NCI-H460 (cell line): ENCODE measurements around the gene PLEKHA3. TPM values are rescaled to one million over a fixed set of nuclear protein-coding genes. Genes with fewer than 3 reads are reported as not detected.
A peak's percentile ranks its signal among the peaks of the same experiment; 100 is the strongest.

Experiments
- DNase-seq: peaks from one replicate; pipeline ENCODE4 v3.0.0-alpha.2; 2016; ENCODE audit warnings: low read depth; ENCODE audit errors: extremely low read depth
- total RNA-seq: library from RNA; depleted of rRNA; stranded (reverse); fragments of >200 nt; shearing (Covaris generic); gene quantifications from 2 replicates; pipeline ENCODE4 v1.2.3, GENCODE V29; 2014

PLEKHA3 gene
- total RNA-seq, 1 experiment from 2014 or later: 22.6 TPM

DNA sequence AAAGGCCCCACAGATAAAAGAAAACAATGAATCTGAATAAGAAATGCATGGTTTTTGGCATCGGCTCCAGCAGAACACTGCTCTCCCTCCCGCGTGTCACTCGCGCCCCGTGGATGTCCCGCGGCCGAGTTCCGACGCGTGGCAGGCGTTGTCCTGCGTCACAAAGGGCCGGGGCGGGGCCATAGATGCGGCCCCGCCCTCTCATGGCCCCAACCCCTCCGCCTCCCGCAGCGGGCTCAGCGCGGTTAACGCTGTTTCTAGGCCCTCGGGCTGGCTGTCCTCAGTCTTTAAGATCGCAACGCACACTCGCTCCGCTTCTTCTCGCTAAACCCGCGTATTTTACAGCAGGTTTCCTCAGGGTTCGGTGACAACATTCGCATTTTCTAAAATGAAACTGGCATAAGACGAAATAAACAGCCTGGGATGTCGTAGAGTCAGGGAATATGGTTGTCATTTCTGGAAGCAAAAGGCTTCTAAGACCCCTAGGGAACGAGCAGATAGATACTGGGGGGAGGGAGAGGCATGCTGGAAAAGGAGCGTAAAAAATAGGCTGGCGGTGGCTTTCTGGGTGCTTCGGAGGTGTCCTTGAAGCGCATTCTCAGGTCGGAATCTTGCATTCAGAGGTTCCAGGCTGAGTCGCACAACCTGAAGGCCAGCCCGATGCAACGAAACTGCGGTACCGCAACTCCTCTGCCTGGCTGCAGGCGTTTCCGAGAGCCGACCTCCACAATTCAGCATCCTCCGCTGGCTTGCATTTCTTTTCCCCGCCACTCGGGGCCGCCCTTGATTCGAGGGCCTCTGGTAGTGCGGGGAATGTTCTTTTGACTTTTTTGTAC, 1.6 kb upstream of the PLEKHA3 start, which contains the start of gene FKBP7:
TSS of gene FKBP7 (minus strand) at position 162 of the 836 bp plus-strand sequence. CDS start at position 61, 101 bp downstream.
- DNase-seq: peak; percentile 77

DNA sequence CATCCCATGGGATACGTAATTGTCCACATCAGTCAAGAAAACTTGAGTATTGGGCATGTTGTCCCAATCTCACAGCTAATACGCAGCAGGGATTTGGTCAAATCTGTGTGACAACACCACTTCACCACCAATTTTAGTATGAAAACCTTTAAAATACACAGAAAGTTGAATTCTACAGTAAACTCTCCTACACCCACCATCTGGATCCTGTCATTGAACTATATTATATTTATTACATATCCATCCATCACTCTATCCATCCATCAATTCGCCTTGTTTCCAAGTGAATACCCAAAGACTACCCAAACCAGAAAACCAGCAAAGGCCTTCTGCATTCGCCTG, 1.0 kb upstream of the PLEKHA3 start:
- no peak for DNase-seq

DNA sequence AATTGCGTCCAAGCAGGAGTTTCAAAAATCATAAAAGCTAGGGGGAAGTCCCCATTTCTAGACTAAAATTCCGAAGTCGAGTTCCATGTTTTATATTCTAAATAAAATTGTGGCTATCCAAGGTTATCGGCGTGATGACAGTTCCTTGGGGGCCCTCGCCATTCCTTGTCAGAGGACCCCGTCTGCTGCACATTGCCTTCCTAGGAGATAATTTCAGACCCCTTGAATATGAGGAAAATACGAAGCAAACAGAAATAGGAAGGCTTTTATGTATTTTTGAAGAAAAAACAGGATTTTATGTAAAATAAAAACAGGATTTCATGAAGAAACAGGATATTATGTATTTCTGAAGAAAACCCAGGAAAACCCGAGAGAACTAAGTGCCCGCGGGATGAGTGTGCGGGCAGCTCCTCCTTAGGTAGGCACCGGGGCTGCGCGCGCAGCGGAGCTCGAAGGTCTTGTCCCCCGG, 465 bp upstream of the PLEKHA3 start:
- no peak for DNase-seq

DNA sequence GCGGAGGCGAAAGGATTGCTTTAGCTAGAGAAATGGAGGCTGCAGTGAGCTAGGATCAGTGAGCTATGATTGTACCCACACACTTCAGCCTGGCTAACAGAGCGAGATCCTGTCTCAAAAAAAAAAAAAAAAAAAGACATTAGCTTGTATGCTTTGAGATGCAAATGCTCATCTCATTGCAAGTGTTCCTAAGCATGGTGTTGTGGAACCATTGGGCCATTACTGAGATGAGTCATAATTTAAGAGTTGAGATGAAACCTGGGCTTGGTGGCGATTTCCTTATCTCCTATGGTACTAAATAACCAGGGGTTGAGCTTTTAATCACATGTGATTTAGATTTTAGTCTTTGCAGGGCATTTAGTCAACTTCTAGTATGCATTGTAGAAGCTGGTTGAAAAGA, 2.2 kb downstream of the PLEKHA3 start:
- no peak for DNase-seq

DNA sequence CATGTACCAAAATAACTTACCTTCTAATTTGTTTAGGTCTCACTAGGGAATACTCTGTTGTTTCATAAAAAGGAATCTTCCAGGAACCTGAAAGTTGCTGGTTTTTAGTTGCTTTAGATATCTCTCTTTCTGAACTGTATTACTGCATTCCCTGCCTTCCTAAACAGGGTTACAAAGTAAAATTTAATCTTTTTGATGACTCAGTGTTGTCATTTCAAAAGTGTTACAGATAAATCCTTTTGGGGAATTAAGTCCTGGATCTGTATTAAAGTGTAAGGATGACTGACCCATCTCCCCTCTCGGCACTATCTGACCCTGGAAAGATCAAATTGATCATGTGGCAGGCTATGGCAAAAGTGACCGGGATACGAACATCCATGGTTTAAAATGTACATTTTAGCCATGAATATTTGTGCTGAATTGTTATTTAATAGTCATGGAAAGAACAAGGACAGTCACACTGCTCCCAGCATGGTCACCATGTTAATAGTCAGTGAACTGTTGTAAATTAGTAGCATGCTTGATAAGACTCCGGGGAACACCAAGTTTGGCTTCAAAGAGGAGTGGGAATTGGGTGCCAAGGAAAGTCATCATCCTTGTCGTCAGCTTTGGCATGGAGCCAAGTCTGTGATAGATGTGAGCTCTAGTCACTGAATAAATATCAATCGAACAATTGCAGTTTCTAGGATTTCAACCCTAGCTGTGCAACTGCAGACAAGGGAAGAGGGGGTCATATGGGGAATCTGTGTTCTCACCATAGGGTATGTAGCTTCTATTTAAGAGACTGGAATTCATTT, 4.2 kb downstream of the PLEKHA3 start:
- peak; percentile 32 for DNase-seq

DNA sequence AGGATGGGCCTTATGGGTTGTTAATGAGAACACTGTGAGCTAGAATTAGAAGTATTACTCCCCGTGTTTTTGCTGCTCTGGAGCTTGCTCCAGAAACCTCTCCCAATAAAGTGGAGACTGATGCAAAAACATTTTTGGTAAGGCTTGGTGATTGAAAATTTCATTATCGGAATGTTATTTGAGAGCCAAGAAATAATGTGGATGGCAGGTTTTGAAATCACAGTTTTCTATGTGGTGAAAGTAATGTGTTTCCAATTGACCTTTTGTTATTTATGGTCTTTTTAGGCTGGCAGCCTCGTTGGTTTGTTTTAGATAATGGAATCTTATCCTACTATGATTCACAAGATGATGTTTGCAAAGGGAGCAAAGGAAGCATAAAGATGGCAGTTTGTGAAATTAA, 5.1 kb downstream of the PLEKHA3 start:
- DNase-seq: no peak

DNA sequence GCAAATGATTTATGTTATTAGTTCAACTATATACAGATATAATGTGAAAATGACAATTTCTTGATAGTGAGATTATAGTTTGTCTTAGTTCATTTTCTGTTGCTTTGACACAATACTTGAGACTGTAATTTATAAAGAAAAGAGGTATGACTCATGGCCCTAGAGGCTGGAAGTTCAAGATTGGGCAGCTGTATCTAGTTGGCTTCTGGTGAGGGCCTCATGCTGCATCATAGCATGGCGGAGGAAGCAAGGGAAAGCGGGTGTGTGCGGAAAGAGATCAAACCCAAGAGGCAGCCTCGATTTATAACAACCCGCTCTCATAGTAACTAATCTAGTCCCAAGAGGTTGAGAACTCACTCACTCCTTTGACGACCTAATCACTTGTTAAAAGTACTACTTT, 11.4 kb downstream of the PLEKHA3 start:
- DNase-seq: no peak

DNA sequence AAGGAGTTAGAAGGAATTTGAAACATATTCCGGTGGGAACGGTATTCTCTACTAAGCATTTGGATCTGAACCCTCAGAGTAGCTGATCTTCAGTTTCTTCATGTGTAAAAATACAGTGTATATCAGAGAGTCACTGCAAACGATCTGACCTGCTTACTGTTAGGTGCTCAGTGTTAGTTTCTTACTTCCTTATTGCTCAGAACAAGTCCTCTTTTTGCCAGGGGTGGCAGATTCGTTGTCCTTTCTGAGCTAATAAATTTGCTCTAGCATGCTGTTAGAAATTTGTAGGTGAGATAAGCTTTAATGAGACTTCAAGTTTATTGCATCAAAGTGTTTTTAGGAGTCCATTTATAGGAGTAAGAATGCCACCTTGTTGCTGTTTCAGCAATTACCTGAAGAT, 15.8 kb downstream of the PLEKHA3 start:
- no peak for DNase-seq

DNA sequence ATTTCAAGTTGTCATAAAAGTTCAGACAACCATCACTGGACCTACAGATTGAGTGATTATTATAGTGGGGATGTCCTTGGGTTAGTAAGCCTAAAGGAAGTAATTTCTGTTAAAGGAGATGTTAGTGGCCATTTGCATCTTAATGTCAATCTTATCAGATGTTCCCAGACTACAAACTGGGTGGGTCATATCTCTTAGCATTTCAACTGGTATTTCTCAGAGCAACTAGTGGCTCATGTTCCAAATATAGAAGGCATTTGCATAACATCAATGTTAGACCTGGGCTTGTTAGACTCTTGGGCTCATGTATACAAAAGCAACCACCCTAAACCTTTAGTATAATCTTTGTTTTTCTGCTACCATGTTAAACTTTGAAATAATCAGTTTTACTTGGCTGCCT, 17.9 kb downstream of the PLEKHA3 start:
- DNase-seq: no peak

DNA sequence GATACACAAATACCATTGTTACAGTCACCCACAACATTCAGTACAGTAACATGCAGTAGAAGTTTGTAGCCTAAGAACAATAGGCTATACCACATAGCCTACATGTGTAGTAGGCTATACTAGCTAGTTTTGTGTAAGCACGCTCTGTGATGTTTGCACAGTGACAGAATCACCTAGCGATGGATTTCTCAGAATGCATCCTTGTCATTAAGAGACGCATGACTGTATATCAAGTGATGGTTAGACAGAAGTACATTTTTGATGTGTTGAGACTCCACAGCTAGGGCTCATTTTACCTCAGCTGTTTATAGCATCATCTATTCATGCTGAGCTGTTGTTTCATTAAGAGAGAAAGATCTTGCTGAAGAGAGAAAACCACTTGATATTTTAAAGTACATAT, 19.4 kb downstream of the PLEKHA3 start:
- DNase-seq: no peak

DNA sequence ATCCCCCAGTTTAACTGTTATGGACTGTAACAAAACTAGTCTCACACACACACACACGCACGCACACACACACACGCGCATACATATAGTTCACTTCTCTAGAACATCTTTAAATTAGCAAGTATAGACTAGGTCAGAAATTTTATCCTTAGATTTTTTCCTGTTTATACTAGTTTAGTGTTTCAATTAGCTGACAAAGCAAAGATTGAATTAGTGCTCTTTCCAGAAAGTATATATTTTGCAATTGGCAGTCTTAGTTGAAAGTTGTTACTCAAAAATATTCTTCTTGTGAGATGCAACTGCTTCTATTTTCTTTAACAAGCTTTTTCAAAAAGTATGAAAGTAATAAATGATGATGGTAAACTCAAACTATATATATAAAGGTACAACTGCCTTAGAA, 22.5 kb downstream of the PLEKHA3 start:
- no peak for DNase-seq

DNA sequence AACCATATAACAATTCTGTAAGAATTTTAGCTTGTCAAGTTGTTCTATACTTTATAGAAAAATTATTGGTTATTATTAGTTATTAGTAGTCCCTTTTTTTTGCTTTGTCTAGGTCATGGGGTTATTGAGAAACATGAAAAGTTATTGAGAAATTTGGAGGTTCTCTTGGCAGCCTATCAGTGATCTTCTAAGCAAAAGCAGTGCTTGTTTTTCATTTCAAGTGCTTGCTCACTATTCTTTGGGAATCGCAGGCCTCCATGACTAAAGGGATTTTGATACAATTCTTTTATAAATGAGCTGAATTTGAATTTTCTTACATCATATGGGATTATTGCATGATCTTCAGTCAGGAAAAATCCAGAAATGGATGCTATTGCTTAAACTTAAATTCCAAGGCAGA, 25.8 kb downstream of the PLEKHA3 start:
- DNase-seq: no peak

DNA sequence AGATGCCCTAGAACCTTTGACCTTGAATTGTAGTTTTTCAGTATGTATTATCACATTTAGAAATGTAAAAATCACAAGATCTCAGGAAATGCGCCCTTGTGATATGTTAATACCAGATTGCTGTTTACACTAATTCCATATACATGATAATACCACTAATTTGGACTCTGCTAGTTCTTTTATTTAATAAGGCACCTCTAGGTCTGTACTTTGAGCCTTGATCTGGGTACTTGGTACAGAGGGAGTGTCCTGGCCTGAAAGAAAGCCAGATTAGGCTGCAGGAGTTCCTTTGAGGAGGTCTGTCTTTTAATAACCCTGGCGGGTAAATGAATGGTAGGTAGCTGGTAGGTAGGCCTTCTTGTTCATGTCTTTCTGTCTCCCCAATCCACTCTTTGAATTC, 26.3 kb downstream of the PLEKHA3 start:
- no peak for DNase-seq

DNA sequence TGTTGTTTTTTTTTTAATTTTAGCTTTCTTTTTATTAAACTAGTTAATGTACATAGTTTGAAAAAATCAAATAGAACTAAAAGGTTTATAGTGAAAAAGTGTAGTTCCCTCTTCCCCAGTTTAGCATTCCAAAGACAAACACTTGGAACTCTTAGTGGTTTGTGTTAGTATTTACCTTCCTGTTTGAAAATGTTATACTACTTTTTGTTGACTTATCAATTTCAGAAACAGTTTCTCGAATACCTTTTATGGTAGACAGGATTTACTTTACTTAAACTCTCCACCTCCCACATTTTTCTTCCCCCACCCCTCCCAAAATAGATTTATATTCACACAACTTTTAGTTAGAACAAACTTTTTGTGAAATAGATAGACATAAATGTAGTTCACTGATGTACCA, 26.7 kb downstream of the PLEKHA3 start:
- DNase-seq: no peak

DNA sequence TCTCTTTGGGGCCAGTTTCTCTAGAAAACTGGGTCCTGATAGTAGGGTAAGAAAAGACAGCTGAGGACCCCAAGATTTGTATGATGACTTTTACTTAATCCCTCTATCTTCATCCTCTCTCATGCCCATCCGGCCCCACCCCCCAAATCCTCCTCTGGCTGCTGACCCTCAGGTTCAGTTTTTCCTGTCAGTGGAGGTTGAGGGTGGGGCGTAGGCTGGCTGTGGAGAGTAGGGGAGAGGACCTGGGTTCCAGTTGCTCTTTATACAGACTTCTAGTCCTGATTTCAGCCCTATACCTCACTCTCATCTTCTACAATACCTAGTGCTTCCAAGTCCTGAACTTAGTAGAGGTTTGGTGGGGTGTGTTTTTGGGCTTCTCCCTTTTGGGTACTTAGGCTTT, 28.4 kb downstream of the PLEKHA3 start:
- no peak for DNase-seq

DNA sequence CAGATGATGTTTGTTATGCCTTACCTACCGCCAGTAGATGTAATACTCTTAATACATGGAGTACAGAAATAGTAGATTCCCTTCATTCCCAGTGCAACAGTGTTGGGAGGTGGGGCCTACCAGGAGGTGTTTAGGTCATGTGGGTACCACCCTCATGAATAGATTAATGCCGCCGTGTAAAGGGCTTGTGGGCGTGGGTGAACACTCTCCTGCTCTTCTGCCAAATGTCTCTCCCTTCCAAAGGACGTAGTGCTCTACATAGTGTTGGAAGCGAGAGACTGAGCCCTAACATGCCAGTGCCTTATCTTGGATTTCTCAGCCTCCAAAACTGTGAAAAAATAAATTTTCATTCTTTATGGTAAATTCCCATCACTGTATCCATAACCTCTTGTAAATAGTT, 30.1 kb downstream of the PLEKHA3 start:
- DNase-seq: no peak

DNA sequence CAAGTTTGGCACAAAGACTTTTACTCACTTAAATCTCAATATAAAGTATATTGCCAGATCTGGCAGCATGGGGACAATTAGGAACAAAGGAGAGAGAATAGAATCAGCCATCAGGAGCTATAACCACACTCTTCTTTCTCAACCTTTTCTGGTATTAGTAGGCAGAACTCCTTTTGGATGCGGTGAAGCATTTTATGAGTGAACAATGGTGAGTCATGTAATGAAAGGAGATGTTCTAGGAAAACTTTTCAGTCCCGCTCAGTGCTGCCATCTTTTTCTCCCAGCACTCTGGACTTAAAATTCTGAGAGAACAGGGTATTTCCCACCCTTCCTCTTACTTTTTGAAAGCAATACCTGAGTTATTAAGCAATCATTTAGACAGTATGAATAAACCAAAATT, 32.2 kb downstream of the PLEKHA3 start:
- no peak for DNase-seq

DNA sequence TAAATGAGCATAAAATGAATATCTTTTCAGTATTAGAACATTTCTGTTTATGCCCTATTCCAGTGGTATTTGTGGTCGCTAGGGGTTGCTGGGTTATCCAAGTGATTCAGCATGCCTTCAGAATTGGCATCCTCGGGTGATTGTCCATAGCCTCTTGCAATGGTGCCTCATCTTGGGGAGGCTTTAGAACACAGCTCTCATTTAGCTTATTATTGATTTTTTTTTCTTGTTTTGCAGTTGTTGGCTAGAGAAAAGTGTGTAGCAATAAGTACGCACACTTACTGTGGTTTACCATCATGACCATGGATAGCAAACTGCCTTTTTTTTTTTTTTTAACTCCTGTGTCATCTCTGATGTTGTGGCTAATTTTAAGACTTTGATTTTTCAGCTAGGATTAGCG, 33.6 kb downstream of the PLEKHA3 start:
- DNase-seq: no peak

DNA sequence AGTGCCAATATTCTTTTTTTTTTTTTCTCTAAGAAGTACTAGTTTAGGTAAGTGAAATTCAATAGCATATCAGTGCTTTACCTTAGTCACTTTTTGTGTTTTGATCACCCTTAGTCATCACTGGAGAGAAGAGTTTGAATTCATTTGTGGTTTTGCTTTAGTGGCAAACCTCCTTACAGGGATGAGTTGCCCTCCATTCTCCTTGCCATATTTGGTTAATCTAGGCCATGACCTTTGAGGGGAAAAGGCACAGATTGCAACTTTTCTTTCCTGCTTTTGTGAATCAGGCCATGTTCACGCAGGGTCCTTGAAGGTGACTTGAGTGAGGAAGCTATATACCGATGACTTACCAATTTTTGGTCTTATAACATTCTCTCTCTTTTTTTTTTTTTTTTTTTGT, 34.4 kb downstream of the PLEKHA3 start:
- DNase-seq: no peak

DNA sequence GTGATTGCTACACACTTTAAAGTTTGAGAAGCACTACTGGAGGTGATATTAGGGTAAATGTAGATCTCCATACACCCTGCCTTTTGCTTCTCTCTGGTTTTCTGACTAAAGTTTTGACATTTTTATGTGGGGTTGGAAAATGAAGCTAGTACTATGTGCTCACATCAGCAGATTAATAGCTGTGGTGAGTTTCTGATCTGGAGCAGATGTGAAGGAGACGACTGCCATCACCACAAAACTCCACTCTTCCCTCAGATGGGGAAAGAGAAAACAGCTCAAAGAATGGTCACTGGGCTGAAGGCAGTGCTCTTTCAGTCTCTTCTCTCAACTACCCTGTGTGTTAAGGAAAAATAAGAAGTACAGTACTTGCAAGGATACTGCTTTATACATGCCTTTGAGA, 37.2 kb downstream of the PLEKHA3 start:
- DNase-seq: no peak

DNA sequence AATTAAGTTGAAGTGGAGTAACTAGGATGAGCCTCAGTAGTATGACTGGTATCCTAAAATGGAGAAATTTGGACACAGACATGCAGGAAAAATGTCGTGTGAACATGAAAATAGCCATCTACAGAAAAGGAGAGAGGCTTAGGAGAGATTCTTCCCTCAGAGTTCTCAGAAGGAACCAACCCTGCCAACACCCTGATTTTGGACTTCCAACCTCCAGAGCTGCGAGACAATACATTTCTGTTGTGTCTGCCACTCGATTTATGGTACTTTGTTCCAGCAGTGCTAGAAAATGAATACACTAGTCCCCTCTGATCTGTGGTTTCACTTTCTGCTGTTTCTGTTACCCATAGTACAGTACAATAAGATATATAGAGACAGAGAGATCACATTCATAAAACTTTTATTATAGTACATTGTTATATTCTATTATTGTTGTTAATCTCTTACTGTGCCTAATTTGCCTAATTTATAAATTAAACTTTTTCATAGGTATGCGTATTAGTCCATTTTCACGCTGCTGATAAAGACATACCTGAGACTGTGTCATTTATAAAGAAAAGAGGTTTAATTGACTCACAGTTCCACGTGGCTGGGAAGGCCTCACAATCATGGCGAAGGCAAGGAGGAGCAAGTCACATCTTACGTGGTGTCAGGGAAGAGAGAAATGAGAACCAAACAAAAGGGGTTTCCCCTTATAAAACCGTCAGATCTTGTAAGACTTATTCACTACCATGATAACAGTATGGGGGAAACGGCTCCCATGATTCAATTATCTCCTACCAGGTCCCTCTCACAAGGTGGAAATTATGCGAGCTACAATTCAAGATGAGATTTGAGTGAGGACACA, 41.3 kb downstream of the PLEKHA3 start:
- DNase-seq: no peak
